HG02571 (cell line): ENCODE data around the gene CFAP107.
"Not testable (repeated sequence)": the region's sequence is repeated elsewhere in the genome, so short reads cannot be mapped to it uniquely, and the experiment has no call there.

ENCODE experiments used
- ATAC-seq: cut with Tn5 transposase; IDR thresholded peaks from one replicate; pipeline ENCODE4 v1.9.1; 2021; ENCODE audit warnings: mild to moderate bottlenecking, moderate library complexity; ENCODE audit not compliant: unreplicated experiment

The CFAP107 gene

GRCh38 chr1:12776801-12777557 lies 31.0 kb downstream of the CFAP107 start:
- no peak for ATAC-seq

GRCh38 chr1:12778061-12778460 lies 32.1 kb downstream of the CFAP107 start:
- no peak for ATAC-seq

GRCh38 chr1:12778907-12779306 lies 32.9 kb downstream of the CFAP107 start:
- no peak for ATAC-seq

- ATAC-seq: not testable (repeated sequence)
Measured at GRCh38 chr1:12781488-12781887, 35.5 kb downstream of the CFAP107 start.

GRCh38 chr1:12783783-12784182 lies 37.8 kb downstream of the CFAP107 start:
- ATAC-seq: not testable (repeated sequence)

GRCh38 chr1:12784729-12785128 lies 38.7 kb downstream of the CFAP107 start:
- ATAC-seq: not testable (repeated sequence)

- not testable (repeated sequence) for ATAC-seq
Measured at GRCh38 chr1:12791097-12791496, 45.1 kb downstream of the CFAP107 start, which contains the start of gene PRAMEF1. TSS of gene PRAMEF1 (plus strand) at chr1:12791397. CDS start at chr1:12793228, 1,831 bp downstream.

GRCh38 chr1:12798911-12799310 lies 52.9 kb downstream of the CFAP107 start:
- no peak for ATAC-seq

GRCh38 chr1:12799730-12800129 lies 53.7 kb downstream of the CFAP107 start:
- no peak for ATAC-seq

GRCh38 chr1:12809933-12810332 lies 63.9 kb downstream of the CFAP107 start:
- ATAC-seq: no peak

- ATAC-seq: no peak
Measured at GRCh38 chr1:12810691-12811408, 64.8 kb downstream of the CFAP107 start.

- ATAC-seq: no peak
Measured at GRCh38 chr1:12811409-12811784, 65.4 kb downstream of the CFAP107 start.
